Measurements from ENCODE around the gene PLA2G2A.
"Not testable (repeated sequence)": the region's sequence is repeated elsewhere in the genome, so short reads cannot be mapped to it uniquely, and the experiment has no call there.

The PLA2G2A gene, protein sequence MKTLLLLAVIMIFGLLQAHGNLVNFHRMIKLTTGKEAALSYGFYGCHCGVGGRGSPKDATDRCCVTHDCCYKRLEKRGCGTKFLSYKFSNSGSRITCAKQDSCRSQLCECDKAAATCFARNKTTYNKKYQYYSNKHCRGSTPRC

DNA sequence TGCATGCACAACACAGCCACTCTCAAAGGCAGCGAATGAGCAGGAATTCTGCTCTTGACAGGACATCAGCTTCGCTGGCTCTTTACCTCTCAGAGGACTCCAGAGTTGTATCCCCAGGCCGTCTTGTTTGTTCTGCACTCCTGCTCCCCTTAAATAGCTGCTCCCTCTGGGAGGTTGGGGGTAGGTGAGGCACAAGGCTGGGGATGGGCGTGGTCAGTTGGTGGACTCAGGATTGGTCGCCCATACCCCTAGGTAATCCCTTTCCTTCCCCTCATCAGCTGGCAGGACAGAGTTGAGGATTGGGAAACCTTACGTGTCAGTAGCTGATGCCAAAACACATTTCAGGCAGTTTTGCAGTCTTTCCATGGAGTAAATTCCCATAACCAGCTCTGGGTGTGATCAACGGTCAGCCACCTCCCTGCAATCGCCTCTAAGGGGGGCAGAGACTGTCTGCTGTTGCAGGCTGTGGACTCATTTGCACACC, at the start of gene PLA2G2A:
TSS of gene PLA2G2A (minus strand) at position 125 of the 484 bp plus-strand sequence. CDS start 845 bp downstream, outside the sequence.
- DNase-seq (ENCODE audit: low spot score), result no peak

DNA sequence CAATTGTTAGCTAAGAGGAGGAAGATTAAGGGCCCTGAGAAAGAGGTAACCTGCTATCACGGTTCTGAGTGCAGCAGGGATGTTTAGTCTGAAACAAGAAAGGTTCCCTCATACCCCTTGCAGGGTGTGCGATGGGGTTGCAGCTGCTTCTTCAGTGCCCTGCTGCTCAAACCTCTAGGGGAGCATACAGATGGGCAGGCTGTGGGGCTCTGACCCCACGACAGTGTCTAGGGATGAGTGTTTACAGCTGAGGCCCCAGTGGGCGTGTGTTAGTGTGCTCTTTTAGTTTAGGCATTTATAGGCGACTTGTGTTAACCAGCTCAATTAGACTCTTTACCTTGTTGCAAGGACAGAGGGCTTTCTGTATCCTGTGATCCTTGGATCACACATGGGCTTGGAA, 49.3 kb upstream of the PLA2G2A start:
- DNase-seq (ENCODE audit: low spot score), result no peak

DNA sequence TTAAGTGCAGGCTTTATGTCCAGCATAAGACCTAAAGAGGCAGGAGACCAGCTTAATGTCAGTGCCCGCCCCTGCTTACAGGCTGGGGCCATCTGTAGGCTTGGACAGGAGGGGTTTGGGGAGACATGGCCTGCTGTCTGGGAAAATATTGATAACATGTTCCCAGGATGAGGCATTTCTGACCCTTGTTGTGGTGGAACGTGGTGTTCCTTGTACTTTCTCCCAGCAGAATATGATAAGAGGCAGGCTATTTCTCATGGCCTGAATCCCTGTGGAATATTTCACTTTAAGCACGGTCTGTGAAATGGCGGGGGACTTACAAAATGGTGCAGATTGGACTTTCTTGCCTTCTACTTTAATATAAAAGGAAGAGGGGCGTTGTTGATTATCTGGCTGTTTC, 48.7 kb upstream of the PLA2G2A start:
- DNase-seq (ENCODE audit: low spot score), result no peak

DNA sequence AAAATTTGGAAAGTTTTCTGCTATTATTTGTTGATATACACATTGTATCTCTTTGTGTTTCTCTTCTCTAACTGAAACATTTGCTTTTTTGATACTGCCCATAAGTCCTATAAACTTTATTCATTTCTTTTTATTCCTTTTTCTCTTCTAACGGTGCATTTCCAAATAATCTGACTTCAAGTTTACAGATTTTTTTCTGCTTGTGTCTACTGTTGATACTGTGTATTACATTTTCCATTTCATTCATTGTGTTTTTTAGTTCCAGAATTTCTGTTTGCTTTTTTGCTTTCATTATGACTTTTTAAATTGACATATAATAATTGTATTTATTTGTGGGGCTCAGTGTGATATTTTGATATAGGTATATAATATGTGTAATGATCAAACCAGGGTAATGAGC, 38.3 kb upstream of the PLA2G2A start:
- DNase-seq (ENCODE audit: low spot score), result no peak

DNA sequence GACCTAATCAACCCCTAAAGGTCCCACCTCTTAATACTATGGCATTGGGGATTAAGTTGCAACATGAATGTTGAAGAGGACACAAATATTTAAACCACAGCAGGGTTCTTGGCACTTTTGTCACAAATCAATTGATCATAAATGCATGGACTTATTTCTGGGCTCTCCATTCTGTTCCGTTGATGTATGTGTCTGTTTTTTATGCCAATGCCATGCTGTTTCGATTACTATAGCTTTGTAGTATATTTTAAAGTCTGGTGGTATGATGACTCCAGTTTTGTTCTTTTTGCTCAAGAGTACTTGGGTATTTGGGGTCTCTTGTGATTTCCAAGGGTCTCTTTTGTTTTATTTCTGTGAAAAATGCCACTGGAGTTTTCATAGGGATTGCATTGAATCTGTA, 34.7 kb upstream of the PLA2G2A start:
- DNase-seq (ENCODE audit: low spot score), result no peak

DNA sequence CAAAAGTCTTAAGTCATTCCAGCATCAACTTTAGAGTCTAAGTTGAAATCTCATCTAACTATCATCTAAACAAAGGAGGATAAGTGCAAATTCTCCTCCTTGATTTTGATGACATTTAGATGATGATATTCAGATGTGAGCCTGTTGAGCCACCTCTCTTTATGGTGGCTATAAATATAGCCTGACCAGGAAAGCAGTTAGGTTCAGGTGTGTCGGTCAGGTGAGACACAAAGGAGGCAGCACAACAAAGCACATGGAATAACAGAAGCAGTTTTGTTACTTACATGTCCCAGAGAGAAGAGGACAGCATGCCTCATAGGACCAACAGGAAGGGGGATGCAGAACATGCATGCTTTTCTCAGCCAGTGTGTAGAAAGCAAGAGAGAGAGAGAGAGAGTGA, 30.6 kb upstream of the PLA2G2A start:
- DNase-seq (ENCODE audit: low spot score), result no peak

DNA sequence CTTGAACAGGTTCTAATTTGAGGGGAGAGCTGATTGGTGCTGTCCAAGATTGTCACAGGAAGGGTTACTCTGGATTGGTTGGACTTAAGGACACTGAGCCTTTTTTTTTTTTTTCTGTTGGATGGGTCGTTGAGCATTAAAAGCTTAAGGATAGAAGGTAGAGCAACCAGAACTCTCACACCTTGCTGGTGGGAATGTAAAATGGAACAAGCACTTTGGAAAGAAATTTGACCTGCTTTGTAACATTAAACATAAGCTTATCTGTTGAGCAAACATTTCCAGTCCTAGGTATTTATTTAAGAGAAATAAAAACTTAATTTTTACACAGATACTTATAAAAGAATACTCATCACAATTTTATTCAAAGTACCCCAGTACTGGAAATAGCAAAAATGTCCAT, 29.8 kb upstream of the PLA2G2A start:
- no peak for DNase-seq (ENCODE audit: low spot score)

DNA sequence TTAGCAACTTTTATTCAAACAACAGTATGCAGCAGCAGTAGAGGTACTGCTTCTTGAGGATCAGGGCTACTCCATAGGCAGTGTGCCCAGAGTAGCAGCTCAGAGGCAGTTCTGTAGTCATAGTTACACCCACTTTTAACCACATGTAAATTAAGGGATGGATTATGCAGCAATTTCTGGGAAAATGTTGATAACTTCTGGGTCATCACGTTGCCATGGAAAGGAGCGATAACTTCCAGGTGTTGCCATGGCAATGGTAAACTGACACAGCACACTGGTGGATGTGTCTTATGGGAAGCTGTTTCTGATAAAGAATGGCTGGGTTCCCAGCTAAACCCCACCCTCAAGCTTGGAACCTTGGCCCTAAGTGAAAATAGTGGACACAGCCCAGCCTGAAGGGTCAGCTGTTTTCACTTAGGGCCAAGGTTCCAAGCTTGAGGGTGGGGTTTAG, 29.0 kb upstream of the PLA2G2A start:
- no peak for DNase-seq (ENCODE audit: low spot score)

DNA sequence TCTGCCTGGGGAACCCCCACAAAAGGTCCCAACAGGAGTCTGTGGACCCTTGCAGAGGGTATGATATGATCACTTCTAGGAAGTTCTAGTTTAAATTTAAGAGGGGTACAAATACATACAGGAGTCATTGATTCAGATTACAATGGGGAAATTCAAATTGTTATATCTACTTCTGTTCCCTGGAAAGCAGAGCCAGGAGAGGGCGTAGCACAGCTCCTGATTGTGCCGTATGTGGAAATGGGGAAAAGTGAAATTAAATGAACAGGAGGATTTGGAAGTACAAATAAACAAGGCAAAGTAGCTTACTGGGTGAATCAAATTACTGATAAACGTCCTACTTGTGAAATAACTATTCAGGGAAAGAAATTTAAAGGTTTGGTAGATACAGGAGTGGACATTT, 19.4 kb upstream of the PLA2G2A start:
- DNase-seq (ENCODE audit: low spot score), result not testable (repeated sequence)

DNA sequence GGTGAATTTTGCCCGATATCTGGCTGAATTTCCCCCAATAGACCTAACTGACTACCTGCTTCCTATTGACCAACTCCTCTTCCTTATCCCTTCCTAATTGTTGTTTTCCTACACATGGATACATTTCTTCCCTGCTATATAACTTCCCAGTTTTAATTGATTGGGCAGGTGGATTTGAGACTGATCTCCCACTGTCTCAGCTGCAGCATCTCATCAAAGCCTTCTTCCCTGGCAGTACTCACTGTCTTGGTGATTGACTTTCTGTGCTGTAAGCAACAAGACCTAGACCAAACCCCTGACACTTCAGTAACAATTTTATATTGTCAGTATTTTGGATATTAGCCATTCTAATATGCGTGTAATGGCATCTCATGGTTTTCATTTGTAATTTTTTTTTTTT, 11.3 kb upstream of the PLA2G2A start:
- DNase-seq (ENCODE audit: low spot score), result no peak

DNA sequence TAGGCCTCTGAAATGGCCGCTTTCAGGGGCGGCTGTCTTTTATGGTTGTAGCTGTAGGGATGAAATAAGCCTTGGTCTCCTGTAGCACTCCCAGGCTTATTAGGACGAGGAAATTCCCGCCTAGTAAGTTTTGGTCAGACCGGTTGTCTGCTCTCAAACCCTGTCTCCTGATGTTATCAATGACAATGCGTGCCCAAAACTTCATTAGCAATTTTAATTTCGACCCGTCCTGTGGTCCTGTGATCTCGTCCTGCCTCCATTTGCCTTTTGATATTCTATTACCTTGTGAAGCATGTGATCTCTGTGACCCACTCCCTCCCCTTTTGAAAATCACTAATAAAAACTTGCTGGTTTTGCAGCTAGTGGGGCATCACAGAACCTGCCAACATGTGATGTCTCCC, 10.8 kb upstream of the PLA2G2A start:
- not testable (repeated sequence) for DNase-seq (ENCODE audit: low spot score)

DNA sequence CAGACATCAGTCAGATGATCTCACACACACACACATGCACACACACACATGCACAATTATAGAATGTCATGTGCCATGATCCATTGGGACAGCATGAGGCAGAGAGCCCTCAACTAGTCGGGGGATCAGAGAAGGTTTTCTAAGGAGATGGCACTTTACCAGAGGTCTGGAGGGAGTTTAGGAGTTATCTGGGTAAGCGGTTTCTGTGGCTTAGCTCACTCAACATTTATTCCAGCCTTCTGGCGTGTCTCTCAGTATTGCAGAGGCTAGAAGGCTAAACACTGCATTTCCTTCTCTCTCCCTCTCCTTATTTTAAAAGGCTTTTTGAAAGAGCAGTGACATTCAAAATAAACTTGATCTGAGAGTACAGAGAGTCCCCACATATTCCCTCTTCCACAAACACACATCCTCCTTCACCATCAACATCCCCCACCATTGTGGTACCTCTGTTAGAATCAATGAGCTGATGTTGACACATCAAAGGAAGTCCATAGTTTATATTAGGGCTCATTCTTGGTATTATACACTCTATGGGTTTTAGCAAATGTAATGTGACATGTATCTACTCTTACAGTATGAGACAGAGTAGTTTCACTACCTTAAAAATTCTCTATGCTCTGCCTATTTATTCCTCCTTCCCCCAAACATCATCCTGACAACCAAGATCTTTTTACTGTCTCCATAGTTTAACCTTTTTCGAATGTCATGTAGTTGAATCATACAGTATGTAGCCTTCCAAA, 9.0 kb upstream of the PLA2G2A start:
- no peak for DNase-seq (ENCODE audit: low spot score)

DNA sequence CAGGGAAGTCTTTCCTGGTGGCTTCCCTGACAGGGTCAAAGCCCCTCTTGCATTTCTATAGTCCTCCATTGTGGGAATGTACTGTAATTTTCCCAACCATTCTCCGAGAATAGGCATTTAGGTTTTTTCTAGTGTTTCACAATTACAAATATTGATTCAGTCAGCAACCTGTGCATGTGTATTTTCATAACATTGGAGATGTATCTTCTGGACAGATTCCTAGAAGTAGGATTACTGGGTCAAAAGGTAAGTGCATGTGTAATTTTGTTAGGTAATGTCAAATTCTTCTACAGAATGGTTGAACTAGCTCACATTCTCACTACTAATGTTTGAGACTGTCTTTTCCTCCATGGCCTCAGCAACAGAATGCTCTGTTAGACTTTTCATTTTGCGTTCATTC, 8.3 kb upstream of the PLA2G2A start:
- no peak for DNase-seq (ENCODE audit: low spot score)

DNA sequence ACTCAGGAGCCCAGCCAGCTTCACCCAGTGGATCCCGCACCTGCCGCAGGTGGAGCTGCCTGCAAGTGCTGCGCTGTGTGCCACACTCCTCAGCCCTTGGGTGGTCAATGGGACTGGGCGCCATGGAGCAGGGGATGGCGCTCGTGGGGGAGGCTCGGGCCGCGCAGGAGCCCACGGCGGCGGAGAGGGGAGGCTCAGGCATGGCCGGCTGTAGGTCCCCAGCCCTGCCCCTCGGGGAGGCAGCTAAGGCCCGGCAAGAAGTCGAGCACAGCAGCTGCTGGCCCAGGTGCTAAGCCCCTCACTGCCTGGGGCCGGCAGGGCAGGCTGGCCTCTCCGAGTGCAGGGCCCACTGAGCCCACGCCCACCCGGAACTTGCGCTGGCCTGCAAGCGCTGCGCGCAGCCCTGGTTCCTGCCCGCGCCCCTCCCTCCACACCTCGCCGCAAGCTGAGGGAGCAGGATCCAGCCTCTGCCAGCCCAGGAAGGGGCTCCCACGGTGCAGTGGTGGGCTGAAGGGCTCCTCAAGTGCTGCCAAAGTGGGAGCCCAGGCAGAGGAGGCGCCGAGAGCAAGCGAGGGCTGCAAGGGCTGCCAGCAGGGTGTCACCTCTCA, 5.1 kb upstream of the PLA2G2A start:
- DNase-seq (ENCODE audit: low spot score), result not testable (repeated sequence)

DNA sequence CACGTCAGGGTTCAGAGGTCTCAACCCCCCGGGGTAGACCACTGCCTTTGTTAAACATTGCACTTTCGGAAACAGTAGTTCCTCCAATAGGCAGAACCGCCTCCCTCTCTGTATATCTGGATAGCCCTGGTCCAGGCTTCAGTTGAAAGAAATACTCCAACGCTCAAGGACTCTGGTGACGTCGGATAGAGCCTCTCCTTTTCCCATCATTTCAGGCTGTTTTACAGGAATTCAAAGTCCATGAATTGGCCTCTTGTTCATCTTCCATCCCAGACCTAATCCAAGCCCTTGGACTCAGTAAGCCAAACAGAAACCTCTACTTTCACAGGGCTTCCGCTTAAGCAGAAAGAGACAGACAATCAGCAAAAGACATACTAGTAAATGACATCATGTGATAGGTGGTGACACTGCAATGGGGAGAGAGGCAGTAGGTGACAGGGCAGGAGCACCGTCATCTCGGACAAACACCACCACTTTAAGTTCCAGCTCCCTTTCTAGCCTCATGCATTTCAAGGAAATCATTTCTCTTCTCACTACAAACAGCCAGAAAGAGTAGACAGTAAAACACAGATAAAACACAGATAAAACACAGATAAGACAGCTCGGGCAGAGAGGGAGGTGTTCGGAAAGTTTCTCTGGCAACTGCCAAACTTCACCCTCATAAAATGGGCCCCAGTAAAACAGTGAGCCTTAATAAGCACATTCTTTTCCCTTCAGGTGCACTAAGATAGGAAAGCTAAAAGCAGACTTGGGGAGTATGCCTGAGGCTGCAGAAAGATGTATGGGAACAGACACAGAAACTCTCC, 2.3 kb upstream of the PLA2G2A start:
- no peak for DNase-seq (ENCODE audit: low spot score)

DNA sequence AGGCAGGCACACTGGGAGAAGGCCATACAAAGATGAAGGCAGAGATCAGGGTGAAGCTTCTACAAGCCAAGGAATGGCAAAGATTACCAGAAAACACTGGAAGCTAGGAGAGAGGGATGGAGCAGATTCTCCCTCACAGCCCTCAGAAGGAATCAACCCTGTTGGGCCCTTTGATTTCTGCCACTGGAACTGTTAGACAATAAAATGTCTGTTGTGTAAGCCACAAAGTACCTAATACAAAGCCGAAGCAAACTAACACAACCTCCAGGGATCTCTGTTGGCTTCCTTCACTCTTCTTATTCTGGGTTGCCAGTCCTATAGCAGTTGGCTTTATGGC, 1.7 kb upstream of the PLA2G2A start:
- no peak for DNase-seq (ENCODE audit: low spot score)

DNA sequence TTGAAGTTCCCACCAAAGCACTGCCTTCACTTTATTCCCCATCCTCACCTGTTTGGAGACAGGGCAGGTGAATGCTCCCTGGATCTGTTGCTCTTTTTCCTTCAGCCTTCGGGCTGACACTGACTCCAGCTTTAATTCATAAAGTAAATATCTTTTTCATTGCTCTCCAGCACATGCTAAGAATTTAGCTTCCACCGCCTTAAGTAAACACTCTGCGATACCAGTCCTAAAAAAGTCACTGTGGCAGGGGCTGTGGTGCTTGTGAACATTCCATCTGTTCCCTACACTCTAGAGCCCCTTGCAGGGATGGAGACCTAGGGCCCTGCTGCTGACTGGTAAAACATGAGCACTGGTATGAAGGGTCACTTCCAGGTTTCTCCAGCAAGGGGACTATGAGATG, 896 bp upstream of the PLA2G2A start:
- DNase-seq (ENCODE audit: low spot score), result no peak

DNA sequence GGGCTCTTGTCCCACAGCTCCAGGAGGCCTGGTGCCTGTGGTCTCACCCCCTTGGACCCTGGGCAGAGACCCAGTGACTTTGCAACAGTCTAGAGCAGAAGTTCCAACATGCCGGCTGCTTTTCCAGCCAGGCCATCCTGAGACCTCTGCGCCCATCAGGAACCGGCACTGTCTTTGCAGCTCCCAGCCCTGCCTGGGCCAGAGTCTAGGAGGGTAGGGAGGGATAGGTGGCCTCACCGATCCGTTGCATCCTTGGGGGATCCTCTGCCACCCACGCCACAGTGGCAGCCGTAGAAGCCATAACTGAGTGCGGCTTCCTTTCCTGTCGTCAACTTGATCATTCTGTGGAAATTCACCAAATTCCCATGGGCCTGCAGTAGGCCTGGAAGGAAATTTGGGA, 1.3 kb downstream of the PLA2G2A start:
- no peak for DNase-seq (ENCODE audit: low spot score)

DNA sequence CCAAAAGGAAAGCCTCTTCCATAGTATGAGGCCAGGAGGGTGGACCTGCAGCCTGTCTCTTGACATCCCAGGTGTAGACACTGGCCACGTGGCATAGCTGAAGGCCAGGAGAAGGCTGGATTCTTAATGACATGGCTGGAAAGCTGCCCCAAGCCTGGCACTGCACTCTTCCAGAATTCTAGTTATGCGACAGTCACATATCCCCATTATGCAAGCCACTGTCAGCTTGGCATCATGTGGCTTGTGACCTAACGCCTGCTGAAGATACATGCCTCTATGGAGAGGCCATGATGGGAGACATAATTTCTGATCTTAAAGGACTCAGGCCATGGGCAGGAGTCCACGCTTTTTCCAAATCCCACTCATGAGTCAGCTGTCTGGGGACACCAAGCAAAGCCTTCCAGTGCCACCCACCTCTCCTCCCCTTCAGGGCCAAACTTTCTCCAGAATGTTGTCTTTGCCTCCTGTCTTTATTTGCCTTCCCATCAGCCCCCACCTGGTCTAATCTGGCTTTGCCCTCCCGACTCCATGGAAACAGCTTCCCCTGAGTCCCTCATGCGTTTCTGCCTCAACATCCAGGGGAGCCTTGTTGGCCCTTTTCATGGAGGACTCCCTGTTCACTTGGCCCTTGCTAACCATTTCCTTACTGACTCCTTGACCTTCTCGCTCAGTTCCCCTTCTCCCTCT, 3.0 kb downstream of the PLA2G2A start:
- DNase-seq (ENCODE audit: low spot score), result no peak

DNA sequence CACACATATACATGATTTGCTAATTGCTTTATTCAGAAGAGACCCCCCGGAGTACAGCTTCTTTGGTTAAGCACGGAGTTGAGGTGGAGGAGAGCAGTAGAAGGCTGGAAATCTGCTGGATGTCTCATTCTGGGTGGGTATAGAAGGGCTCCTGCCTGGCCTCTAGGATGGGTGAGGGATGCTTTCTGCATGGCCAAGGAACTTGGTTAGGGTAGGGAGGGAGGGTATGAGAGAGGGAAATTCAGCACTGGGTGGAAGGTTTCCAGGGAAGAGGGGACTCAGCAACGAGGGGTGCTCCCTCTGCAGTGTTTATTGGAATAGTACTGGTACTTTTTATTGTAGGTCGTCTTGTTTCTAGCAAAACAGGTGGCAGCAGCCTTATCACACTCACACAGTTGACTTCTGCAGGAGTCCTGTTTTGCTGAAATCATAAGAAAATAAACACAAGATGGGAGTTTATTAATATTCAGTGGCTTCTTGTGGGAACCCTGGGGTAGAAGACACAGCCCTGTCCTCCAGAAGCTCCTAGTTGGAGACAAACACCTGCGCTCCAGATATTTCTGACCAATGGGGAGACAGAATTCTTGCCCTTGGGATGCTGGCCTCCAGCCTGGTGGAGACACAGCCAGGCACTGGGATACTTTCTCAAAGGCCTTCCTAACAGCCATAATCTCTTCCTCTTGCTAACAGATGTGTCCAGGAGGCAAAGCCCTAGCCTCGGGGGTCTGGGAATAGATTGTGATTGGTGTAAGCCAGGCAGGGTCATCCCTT, 3.8 kb downstream of the PLA2G2A start:
- DNase-seq (ENCODE audit: low spot score), result no peak

DNA sequence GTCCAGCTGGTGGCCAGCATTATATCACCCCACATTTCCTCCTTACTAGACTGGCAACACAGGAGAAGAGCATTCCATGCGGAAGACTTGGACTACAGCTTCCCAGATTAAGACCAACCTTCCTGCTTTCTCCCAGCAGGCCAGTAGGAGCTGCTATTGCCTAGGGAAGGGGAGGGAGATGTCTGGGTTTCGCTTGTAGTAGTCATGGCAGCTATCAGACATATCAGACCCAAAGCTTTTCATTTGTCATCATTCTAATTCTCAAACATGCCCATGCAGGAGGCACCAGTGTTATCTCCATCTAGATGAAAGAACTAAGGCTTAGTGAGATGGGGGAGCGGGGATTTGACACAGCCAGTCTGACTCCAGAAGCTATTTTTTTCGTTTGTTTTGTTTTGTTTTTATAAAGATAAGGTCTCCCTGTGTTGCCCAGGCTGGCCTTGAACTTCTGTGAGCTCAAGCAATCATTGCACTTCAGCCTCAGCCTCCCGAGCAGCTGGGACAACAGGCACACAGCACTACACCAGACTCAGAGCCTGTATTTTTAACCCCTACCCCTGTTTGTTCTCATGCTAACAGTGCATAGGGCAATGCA, 4.5 kb downstream of the PLA2G2A start:
- DNase-seq (ENCODE audit: low spot score), result peak; percentile 91
